WTC11 (cell line): ENCODE measurements around the gene PUDP. TPM values are rescaled to one million over a fixed set of nuclear protein-coding genes. Genes with fewer than 3 reads are reported as not detected.

Source experiments
- ATAC-seq: fragments of 200-7000 bp; cut with Tn5 transposase; 2 replicates; pipeline ENCODE4 v1.10.0; 2021; ENCODE audit warnings: mild to moderate bottlenecking, moderate library complexity
- CTCF ChIA-PET: fragments of 300-600 bp; sonication (Branson Sonifier 250); formaldehyde crosslinking; loops from one replicate; lab custom pipeline; 2021; ENCODE audit warnings: antibody characterized with exemption; lab: Charles Lee
- POLR2A ChIA-PET: fragments of 350-600 bp; sonication (Branson Sonifier 250); formaldehyde crosslinking; loops from one replicate; lab custom pipeline; 2021; ENCODE audit warnings: antibody characterized with exemption; lab: Charles Lee
- DNase-seq: peaks from one replicate; pipeline ENCODE4 v3.0.0; 2021; ENCODE audit warnings: low spot score
- H3K27ac Mint-ChIP-seq: 2 replicates; pipeline ENCODE4 v1.8.0; 2021; ENCODE audit warnings: mixed read lengths
- H3K27me3 Mint-ChIP-seq: 2 replicates; pipeline ENCODE4 v1.8.0; 2021; ENCODE audit warnings: low read depth, mild to moderate bottlenecking, moderate library complexity, mixed read lengths
- H3K36me3 Mint-ChIP-seq: 2 replicates; pipeline ENCODE4 v1.8.0; 2021; ENCODE audit warnings: mixed read lengths
- H3K4me1 Mint-ChIP-seq: 2 replicates; pipeline ENCODE4 v1.8.0; 2022; ENCODE audit warnings: mixed read lengths
- H3K4me3 Mint-ChIP-seq: 2 replicates; pipeline ENCODE4 v1.8.0; 2021; ENCODE audit warnings: mild to moderate bottlenecking, moderate library complexity, mixed read lengths
- H3K9me3 Mint-ChIP-seq: 2 replicates; pipeline ENCODE4 v1.8.0; 2021; ENCODE audit warnings: mixed read lengths
- CREB1 ChIP-seq: sonication (generic); formaldehyde crosslinking; IDR thresholded peaks from 2 replicates; pipeline ENCODE4 v1.8.0; 2023; ENCODE audit warnings: mild to moderate bottlenecking, missing genetic modification reagents
- ELF4 ChIP-seq: sonication (generic); formaldehyde crosslinking; IDR thresholded peaks from 2 replicates; pipeline ENCODE4 v1.8.1; 2022; ENCODE audit warnings: low read depth, mild to moderate bottlenecking, moderate library complexity, missing genetic modification reagents
- ESRRA ChIP-seq: sonication (generic); formaldehyde crosslinking; IDR thresholded peaks from 2 replicates; pipeline ENCODE4 v1.8.1; 2022; ENCODE audit warnings: mild to moderate bottlenecking, missing genetic modification reagents, borderline replicate concordance
- ETV6 ChIP-seq: sonication (generic); formaldehyde crosslinking; IDR thresholded peaks from 2 replicates; pipeline ENCODE4 v1.8.1; 2022; ENCODE audit warnings: mild to moderate bottlenecking, missing genetic modification reagents
- FOXK1 ChIP-seq: sonication (generic); formaldehyde crosslinking; IDR thresholded peaks from 2 replicates; pipeline ENCODE4 v1.8.0; 2022; ENCODE audit warnings: mild to moderate bottlenecking, moderate library complexity, missing genetic modification reagents
- FOXP4 ChIP-seq: sonication (generic); formaldehyde crosslinking; IDR thresholded peaks from 2 replicates; pipeline ENCODE4 v1.8.0; 2022; ENCODE audit warnings: mild to moderate bottlenecking, missing genetic modification reagents
- HMGA2 ChIP-seq: fragments of 250-450 bp; sonication (Bioruptor Pico); IDR thresholded peaks from 2 replicates; pipeline ENCODE4 v1.4.0; 2021; ENCODE audit warnings: mild to moderate bottlenecking, moderate library complexity
- JUN ChIP-seq: sonication (generic); formaldehyde crosslinking; IDR thresholded peaks from 2 replicates; pipeline ENCODE4 v1.8.0; 2023; ENCODE audit warnings: mild to moderate bottlenecking, missing genetic modification reagents
- KAT7 ChIP-seq: sonication (generic); formaldehyde crosslinking; IDR thresholded peaks from 2 replicates; pipeline ENCODE4 v1.8.1; 2023; ENCODE audit warnings: missing genetic modification reagents, mild to moderate bottlenecking, borderline replicate concordance
- NR1H2 ChIP-seq: sonication (generic); formaldehyde crosslinking; IDR thresholded peaks from 2 replicates; pipeline ENCODE4 v1.9.0; 2021; ENCODE audit warnings: mild to moderate bottlenecking, moderate library complexity, missing genetic modification reagents
- NR3C1 ChIP-seq: sonication (generic); formaldehyde crosslinking; conservative IDR thresholded peaks from 2 replicates; pipeline ENCODE4 v1.8.1; 2023; ENCODE audit warnings: low read depth, mild to moderate bottlenecking, missing genetic modification reagents
- ZNF219 ChIP-seq: sonication (generic); formaldehyde crosslinking; IDR thresholded peaks from 2 replicates; pipeline ENCODE4 v1.8.0; 2023; ENCODE audit warnings: missing genetic modification reagents, mild to moderate bottlenecking, borderline replicate concordance
- ZNF317 ChIP-seq: sonication (generic); formaldehyde crosslinking; IDR thresholded peaks from 2 replicates; pipeline ENCODE4 v1.8.1; 2023; ENCODE audit warnings: low read depth, mild to moderate bottlenecking, moderate library complexity, missing genetic modification reagents, borderline replicate concordance
- ZNF416 ChIP-seq: fragments of 250-450 bp; sonication (Bioruptor Pico); IDR thresholded peaks from 2 replicates; pipeline ENCODE4 v1.9.0; 2021; ENCODE audit warnings: mild to moderate bottlenecking, inconsistent platforms
- ZSCAN18 ChIP-seq: fragments of 250-450 bp; sonication (Bioruptor Pico); IDR thresholded peaks from 2 replicates; pipeline ENCODE4 v2.1.2; 2022; ENCODE audit warnings: mild to moderate bottlenecking, moderate library complexity
- total RNA-seq: library from RNA; stranded (reverse); gene quantifications from 3 replicates; pipeline ENCODE4 v1.2.3, GENCODE V29; 2021
- TF ChIP-seq, protein P1 (sequence below): fragments of 200-600 bp; IDR thresholded peaks from 2 replicates; pipeline ENCODE4 v1.8.0; 2022; ENCODE audit warnings: antibody characterized with exemption
- TF ChIP-seq, protein P2 (sequence below): sonication (generic); formaldehyde crosslinking; conservative IDR thresholded peaks from 2 replicates; pipeline ENCODE4 v1.8.1; 2023; ENCODE audit warnings: mild to moderate bottlenecking, low read depth, missing genetic modification reagents, moderate library complexity
- TF ChIP-seq, protein P3 (sequence below): sonication (generic); formaldehyde crosslinking; IDR thresholded peaks from 2 replicates; pipeline ENCODE4 v1.8.1; 2022; ENCODE audit warnings: mild to moderate bottlenecking, missing genetic modification reagents, moderate library complexity, borderline replicate concordance
- TF ChIP-seq, protein P4 (sequence below): sonication (generic); formaldehyde crosslinking; IDR thresholded peaks from 2 replicates; pipeline ENCODE4 v1.8.0; 2022; ENCODE audit warnings: missing genetic modification reagents

Gene PUDP
- total RNA-seq, 1 experiment from 2014 or later: 20.8 TPM

- peaks cover 5% of the 10 kb centered on the region; the same call in 1 of the 2 replicates for H3K4me1 Mint-ChIP-seq
- ChIA-PET POLR2A (no interaction called here), CTCF (no interaction called here)
- DNase-seq (no peak), ATAC-seq (no peak)
- H3K27me3 Mint-ChIP-seq: no peaks in the 10 kb centered on the region
- no peak for TF ChIP-seq CREB1
- TF ChIP-seq ZNF219 (CRISPR knock-in tag): no peak
- TF ChIP-seq, protein P1, sequence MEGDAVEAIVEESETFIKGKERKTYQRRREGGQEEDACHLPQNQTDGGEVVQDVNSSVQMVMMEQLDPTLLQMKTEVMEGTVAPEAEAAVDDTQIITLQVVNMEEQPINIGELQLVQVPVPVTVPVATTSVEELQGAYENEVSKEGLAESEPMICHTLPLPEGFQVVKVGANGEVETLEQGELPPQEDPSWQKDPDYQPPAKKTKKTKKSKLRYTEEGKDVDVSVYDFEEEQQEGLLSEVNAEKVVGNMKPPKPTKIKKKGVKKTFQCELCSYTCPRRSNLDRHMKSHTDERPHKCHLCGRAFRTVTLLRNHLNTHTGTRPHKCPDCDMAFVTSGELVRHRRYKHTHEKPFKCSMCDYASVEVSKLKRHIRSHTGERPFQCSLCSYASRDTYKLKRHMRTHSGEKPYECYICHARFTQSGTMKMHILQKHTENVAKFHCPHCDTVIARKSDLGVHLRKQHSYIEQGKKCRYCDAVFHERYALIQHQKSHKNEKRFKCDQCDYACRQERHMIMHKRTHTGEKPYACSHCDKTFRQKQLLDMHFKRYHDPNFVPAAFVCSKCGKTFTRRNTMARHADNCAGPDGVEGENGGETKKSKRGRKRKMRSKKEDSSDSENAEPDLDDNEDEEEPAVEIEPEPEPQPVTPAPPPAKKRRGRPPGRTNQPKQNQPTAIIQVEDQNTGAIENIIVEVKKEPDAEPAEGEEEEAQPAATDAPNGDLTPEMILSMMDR: no peak
- TF ChIP-seq KAT7: no peak
- no peak for TF ChIP-seq HMGA2 (CRISPR knock-in tag)
- TF ChIP-seq, protein P2, sequence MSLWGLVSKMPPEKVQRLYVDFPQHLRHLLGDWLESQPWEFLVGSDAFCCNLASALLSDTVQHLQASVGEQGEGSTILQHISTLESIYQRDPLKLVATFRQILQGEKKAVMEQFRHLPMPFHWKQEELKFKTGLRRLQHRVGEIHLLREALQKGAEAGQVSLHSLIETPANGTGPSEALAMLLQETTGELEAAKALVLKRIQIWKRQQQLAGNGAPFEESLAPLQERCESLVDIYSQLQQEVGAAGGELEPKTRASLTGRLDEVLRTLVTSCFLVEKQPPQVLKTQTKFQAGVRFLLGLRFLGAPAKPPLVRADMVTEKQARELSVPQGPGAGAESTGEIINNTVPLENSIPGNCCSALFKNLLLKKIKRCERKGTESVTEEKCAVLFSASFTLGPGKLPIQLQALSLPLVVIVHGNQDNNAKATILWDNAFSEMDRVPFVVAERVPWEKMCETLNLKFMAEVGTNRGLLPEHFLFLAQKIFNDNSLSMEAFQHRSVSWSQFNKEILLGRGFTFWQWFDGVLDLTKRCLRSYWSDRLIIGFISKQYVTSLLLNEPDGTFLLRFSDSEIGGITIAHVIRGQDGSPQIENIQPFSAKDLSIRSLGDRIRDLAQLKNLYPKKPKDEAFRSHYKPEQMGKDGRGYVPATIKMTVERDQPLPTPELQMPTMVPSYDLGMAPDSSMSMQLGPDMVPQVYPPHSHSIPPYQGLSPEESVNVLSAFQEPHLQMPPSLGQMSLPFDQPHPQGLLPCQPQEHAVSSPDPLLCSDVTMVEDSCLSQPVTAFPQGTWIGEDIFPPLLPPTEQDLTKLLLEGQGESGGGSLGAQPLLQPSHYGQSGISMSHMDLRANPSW (CRISPR knock-in tag): no peak
- TF ChIP-seq FOXK1 (CRISPR knock-in tag): no peak
- no peak for TF ChIP-seq NR3C1
- TF ChIP-seq JUN (CRISPR knock-in tag): no peak
- no peak for TF ChIP-seq ZSCAN18 (CRISPR knock-in tag)
- TF ChIP-seq, protein P3, sequence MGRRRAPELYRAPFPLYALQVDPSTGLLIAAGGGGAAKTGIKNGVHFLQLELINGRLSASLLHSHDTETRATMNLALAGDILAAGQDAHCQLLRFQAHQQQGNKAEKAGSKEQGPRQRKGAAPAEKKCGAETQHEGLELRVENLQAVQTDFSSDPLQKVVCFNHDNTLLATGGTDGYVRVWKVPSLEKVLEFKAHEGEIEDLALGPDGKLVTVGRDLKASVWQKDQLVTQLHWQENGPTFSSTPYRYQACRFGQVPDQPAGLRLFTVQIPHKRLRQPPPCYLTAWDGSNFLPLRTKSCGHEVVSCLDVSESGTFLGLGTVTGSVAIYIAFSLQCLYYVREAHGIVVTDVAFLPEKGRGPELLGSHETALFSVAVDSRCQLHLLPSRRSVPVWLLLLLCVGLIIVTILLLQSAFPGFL (CRISPR knock-in tag): no peak
- TF ChIP-seq ETV6 (CRISPR knock-in tag): no peak
- no peak for TF ChIP-seq FOXP4 (CRISPR knock-in tag)
- no peak for TF ChIP-seq ZNF317
- TF ChIP-seq ESRRA (CRISPR knock-in tag): no peak
- no peak for TF ChIP-seq ZNF416 (CRISPR knock-in tag)
- TF ChIP-seq, protein P4, sequence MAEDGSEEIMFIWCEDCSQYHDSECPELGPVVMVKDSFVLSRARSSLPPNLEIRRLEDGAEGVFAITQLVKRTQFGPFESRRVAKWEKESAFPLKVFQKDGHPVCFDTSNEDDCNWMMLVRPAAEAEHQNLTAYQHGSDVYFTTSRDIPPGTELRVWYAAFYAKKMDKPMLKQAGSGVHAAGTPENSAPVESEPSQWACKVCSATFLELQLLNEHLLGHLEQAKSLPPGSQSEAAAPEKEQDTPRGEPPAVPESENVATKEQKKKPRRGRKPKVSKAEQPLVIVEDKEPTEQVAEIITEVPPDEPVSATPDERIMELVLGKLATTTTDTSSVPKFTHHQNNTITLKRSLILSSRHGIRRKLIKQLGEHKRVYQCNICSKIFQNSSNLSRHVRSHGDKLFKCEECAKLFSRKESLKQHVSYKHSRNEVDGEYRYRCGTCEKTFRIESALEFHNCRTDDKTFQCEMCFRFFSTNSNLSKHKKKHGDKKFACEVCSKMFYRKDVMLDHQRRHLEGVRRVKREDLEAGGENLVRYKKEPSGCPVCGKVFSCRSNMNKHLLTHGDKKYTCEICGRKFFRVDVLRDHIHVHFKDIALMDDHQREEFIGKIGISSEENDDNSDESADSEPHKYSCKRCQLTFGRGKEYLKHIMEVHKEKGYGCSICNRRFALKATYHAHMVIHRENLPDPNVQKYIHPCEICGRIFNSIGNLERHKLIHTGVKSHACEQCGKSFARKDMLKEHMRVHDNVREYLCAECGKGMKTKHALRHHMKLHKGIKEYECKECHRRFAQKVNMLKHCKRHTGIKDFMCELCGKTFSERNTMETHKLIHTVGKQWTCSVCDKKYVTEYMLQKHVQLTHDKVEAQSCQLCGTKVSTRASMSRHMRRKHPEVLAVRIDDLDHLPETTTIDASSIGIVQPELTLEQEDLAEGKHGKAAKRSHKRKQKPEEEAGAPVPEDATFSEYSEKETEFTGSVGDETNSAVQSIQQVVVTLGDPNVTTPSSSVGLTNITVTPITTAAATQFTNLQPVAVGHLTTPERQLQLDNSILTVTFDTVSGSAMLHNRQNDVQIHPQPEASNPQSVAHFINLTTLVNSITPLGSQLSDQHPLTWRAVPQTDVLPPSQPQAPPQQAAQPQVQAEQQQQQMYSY (CRISPR knock-in tag): no peak
- TF ChIP-seq NR1H2 (CRISPR knock-in tag): no peak
- no peak for TF ChIP-seq ELF4
- no peak overlapping the region for H3K4me3 Mint-ChIP-seq
- H3K9me3 Mint-ChIP-seq: no peaks in the 10 kb centered on the region
- H3K36me3 Mint-ChIP-seq: peaks cover 8% of the 10 kb centered on the region; the same call in 1 of the 2 replicates
- H3K27ac Mint-ChIP-seq: no peak overlapping the region
Measured at GRCh38 chrX:7055386-7056137, 92.4 kb downstream of the PUDP start.
